Cortex of kidney (tissue), 1 donor: Measurements from ENCODE around the gene GRIK4.
"Not testable (repeated sequence)": the region's sequence is repeated elsewhere in the genome, so short reads cannot be mapped to it uniquely, and the experiment has no call there.

Experiments used
- DNase-seq: peaks from one replicate; lab custom pipeline; 2025; lab: John Stamatoyannopoulos, UW

Gene GRIK4

DNA sequence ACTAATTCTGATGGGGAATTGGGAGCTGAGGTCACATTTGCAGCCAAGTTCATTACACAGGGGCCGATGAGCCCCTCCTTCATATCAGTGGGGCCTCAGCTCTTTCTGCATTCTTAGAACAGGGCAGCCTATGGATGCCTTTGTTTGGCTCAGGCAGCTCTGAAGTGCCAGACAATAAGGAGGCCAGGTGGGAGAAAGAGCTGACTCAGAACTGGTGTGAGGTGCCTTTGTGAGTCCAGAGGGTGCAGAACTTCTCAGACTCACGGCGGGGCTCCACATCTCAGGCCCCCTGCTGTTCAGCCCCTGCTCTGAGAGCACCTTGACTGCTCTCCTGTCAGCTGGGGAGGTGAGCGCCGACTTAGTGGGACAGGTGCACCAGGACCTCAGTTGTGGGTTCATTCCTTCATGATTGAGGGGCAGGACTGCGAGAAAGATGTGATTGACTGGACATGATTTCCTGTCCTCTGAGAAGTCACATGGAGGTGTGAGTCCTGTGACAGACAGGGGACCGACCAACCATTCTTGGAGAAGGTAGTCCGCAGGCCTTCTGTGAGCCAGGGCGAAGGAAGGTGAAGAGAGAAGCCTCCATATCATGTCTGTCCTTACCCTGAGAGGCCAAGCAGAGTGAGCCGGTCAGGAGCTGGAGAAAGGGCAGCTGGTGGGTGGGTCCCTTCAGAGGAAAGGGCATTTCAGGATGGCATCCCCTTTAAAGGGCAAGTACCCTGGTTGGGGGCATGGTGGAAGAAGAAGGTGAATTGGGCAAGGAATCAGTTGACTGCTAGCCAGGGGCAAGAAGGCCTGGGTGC lies 267.3 kb downstream of the GRIK4 start:
- no peak for DNase-seq

DNA sequence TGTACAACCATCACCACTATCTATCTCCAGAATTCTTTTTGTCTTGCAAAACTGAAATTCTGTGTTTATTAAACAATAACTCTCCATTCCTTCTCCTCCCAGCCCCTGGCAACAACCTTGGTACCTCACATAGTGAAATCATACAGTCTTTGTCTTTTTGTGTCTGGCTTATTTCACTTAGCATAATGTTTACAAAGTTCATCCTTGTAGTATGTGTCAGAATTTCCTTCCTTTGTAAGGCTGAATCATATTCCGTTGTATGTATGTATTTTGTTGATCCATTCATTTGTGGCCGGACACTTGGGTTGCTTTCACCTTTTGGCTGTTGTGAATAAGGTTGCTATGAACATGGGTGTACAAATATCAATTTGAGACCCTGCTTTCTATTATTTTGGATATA lies 268.7 kb downstream of the GRIK4 start:
- DNase-seq, result no peak

DNA sequence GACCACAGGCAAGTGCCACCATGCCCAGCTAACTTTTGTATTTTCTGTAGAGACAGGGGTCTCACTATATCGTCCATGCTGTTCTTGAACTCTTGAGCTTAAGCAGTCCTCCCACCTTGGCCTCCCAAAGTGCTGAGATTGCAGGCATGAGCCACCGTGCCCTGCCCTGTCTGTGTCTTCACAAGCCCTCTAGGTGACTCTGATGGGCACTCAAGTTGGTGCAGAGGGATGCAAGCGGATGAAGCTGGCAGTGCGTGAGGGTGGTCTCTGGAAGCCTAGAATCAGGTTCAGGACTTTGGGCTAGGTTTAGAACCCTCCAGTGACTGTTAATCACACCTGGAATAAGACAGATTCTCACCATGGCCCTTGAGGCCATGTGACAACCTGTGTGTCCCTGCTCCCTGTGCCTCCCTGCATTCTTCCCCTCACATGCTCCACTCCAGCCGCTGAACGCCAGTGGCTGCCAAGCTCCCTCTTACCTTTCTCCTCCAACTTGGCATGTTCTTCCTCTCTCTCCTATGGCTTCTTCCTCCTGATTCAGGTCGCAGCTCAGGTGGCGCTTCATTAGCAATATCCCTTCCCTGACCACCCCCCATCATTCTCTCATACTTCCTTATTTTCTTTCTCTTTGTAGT lies 270.1 kb downstream of the GRIK4 start:
- no peak for DNase-seq

DNA sequence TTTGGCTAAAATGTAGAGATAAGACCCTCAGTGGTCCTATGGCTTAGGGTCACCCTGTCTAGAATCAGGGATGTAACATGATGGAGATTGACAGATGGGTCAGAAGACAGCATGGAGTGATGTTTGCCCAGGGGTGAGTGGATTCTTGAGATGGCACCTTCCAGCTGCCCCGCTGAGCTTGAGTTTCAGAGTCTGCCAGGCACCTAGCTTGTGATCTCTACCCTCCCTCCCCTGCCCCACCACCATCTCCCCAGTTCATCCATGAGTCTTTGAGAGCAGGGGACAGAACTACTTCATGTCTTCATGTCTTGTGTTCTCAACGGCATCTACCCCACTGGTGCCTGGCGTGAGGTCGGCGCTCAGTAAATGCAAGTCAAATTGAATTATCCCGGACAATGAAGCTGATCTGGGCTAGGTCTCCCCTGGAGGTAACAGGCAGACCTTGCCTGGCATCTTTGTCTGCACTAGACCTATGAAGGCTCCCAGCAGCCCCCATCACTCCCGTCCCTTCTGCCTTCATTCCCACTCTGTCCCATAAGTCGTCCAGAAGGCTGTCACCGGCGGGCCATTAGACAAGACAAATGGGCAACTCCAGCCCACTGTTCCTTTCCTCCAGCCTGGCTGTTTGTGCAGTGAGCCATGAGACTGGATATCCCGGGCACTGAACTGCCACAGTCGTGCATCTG lies 273.2 kb downstream of the GRIK4 start:
- no peak for DNase-seq

DNA sequence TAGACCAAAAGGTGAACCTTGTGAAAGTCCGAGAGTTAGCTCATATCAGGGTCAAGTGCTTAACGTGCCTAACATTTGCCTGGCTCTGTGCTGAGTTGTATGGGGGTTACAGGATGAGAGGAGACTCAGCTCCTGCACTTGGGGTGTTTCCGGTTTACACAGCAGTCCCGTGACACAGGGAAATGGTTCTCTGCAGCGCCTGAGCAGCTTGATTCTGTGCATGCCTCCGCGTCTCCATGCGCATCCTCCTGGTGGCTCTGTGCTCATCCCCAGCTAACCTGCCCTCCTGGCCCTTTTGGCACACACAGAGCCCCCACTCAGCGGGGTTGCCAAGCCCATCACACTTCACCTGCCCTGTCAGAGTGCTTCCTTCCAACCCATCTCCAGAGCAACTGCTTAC lies 274.0 kb downstream of the GRIK4 start:
- no peak for DNase-seq

DNA sequence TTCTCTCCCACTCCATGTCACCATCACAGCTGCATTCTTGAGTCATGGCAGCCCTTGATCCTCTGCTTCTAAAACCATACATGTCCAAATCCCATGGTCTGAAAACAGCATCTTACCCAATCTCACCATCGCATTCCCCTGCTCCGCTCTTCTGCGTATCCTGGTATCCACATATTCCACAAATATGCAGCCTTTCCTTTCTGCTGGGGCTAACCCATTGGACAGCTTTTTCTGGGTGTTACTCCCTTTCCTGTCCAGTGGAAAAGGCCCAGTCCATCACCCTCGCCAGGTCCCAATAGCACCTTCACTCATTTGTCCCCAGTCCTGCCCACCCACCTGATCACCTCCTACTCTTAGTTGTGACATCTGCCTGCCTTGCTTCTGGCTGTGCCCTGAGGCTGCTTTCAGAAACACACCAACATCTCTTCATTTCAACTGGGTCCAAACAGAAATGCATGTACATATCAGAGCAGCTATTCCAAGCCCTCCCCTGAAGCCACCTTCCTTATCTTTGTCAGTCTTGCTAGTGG lies 274.7 kb downstream of the GRIK4 start:
- no peak for DNase-seq

DNA sequence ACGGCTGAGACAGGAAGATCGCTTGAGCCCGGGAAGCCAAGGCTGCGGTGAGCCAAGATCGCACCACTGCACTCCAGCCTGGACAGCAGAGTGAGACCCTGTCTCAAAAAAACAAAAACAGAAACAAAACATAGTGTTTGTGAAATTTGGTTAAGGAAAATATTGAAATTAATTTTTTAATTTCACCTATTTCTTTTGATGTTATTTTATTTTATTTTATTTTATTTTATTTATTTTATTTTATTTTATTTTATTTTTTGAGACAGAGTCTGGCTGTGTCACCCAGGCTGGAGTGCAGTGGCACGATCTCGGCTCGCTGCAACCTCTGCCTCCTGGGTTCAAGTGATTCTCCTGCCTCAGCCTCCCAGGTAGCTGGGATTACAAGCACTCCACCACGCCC lies 275.7 kb downstream of the GRIK4 start:
- DNase-seq, result not testable (repeated sequence)

DNA sequence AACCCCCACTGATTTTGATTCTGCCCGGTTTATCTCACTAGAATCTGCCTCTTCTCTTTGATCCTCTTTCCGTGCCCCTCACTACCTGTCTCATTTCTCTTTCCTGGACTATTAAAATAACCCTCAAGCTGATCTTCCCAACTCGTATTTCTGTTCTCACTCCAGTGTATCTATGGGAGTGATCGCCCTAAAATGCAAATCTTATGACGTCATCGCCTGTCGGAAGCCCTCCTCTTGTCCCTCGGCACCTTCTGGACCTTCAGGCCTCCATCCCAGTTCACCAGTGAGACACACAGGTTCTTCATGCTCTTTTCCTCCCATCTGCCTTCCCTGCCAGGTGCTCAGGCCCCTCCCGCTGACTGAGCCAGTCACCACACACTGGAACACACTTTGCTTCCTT lies 277.8 kb downstream of the GRIK4 start:
- no peak for DNase-seq

DNA sequence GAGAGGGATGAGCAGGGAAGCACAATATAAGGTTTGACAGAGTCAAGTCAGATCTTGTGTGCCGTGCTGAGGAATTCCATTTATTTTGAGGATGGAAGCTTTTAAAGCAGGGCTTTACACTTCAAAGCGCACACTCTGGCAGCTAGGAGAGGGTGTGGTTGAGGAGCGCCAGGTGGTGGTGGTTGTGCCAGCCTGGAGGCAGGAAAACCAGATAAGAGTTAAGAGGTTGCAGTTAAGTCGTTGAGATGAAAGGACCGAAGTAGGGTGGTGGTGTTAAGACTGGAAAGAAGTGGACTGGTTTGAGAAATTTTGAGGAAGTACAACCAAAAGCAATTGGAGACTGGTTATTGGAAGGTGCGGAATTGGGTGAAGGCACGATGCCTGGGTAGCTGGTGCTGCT lies 280.8 kb downstream of the GRIK4 start:
- DNase-seq, result no peak

DNA sequence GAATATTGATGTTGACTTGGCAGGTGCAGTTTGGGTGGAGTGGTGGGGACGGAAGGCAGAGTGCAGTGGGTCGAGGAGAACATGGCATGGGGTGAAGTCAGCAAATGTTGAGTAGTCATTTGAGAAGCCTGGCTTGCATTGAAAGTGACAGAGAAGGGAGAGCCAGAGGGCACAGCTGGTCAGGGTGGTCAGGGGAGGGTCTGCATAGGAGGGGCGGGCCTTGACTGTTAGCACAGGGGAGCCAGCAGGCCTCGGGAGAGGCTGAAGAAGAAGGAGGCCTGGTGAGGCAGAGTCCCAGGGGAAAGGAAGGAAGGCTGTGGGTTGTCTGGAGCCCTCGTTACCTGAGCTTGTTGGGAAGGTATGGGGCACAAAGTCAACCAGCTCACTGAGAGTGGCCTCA lies 281.6 kb downstream of the GRIK4 start:
- DNase-seq, result no peak

DNA sequence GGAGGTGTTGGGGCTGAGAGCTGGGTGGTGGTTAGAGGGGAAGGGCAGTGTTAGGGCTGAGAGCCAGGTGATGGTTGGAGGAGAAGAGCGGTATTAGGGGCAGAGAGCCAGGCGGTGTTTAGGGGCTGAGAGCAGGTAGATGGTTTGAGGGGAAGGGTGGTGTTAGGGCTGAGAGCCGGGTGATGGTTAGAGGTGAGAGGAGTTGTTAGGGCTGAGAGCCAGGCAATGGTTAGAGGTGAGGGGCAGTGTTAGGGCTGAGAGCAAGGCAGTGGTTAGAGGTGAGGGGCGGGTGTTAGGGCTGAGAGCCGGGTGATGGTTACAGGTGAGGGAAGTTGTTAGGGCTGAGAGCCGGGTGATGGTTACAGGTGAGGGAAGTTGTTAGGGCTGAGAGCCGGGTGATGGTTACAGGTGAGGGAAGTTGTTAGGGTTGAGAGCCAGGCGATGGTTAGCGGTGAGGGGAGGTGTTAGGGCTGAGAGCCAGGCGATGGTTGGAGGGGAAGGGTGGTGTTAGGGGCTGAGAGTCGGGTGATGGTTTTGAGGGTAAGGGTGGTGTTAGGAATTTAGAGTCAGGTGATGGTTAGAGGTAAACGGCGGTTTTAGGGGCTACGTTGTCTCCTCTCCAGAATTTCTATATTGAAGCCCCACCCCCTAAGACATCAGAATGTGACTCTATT lies 282.4 kb downstream of the GRIK4 start:
- no peak for DNase-seq

DNA sequence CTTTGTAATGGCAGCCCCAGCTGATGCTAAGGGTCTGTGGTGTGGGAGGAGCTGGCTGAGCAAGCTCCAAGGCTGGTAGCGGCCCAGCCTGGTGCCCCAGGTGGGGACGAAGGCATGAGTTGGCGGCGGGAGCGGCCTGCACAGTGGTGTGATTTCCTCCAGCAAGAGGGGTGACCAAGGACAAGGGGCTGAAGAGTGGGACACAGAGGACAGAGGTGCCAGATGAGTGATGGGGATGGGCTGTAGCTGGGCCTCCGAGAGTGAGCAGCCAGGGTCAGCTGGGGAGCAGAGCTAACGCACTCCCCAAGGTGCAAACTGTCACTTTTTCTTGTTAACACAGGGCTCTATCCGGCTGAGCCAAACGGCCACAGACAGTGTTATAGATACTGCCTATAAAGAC lies 283.2 kb downstream of the GRIK4 start:
- no peak for DNase-seq

DNA sequence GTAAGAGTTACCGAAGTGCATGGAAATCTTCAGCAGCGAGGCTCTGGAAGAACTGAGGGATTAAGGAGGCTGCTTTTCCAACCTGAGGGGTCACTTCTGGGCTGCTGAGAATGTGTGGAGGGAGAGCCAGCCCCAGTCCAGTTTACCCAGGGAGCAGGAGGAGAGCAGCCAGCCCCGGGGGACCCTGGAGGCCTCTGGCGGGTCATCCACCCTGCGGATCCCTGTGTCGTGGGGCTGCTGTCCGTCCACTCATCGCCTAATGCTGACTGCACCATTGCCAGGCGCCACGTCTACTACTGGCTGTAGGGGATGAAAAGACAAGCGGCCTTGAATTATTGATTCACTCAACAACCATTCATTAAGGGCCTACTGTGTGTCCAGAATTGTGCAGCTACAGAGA lies 283.6 kb downstream of the GRIK4 start:
- DNase-seq, result no peak

DNA sequence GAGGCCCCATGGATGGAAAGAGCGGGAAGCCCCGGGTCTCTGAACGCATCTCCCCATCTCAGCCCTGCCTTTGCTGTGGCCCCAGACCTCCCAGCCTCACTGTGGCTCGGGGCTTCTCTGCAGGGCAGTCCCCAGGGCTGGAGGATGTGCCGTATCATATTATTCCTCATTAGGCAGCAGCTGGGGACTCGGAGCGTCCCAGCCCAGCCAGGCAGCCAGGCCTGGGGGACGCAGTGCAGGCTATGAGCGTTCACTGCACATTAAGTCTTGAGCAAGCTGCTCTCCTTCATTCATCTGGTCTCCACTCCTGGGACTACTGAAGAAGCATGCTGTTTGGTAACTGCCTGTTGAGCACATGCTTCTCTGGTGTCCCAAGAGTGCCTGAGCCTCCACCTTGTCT lies 285.6 kb downstream of the GRIK4 start:
- DNase-seq, result no peak

DNA sequence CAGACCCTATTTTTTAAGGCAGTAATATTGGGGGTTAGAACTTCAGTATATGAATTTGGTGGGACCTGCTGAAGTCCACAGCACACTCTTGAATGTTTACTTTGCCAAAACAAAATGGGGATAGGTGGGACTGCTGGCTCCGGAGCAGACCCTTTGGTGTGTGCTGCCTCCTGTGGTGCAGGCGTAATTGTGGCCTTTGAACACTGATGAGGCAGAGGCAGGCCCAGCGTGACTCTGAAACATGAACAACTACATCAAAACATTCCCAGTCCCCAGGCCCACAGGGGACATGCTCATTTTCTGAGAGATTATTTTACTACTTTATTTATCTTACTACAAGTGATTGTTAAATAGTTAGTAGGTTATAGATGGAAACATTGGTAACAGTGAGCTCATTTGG lies 287.3 kb downstream of the GRIK4 start:
- no peak for DNase-seq

DNA sequence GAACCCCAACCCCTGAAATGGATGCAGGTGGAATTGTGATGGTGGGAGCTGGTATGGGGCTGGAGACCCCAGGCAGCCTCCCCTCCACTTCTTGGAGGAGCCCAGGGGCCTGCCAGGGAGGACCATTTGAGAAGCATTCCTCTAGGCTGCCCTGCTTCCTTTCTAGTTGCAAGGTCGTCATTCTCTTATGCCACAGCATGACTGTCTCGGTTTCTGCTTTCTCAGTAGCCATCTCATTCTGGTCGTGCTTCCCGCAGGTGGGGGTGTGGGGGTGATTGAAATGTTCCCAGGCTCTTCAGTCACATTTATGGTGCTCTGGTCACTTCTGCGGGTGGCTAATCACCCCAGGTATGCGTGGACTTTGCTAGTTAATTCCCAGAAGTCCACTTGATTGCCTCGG lies 288.7 kb downstream of the GRIK4 start:
- no peak for DNase-seq

DNA sequence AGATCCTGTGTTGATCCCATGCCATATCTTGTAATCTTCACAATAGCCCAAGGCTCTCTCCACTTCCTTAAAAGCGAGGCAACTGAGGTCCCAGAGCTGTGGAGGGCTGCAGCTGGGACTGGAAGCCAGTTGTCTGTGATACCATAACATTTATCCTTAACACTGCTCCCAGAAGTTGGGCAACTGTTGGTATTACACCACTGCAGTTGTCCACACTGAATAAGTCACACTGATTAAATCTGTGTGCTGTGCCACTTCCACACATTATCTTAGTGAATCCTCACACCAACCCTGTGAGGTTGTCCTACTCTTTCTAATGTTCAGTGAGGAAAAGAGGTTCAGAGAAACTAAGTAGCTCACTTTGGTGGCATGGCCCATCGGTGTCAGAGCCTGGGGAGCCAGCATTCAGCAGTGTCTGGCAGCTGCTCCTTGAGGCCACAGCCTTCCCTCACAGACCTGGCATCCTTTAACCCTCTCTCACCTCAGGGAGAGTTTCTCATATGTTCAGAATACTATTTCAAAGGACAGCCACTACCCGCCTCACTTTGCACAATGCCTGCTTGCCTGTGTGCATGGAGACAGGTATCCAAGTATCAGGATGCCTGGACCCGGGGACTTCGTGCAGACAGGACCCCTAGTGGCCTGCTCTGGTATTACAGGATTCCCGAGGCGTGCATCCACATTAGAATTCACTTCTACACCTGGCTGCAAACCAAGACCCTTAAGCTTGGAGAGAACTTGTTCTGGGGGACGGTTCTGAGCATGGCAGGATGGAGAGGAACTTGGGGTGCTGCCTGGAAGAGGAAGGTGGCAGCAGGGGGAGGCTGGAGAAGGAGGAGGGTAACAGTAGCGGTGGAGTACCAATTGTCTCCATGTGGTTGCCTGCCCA lies 290.5 kb downstream of the GRIK4 start:
- DNase-seq, result no peak

DNA sequence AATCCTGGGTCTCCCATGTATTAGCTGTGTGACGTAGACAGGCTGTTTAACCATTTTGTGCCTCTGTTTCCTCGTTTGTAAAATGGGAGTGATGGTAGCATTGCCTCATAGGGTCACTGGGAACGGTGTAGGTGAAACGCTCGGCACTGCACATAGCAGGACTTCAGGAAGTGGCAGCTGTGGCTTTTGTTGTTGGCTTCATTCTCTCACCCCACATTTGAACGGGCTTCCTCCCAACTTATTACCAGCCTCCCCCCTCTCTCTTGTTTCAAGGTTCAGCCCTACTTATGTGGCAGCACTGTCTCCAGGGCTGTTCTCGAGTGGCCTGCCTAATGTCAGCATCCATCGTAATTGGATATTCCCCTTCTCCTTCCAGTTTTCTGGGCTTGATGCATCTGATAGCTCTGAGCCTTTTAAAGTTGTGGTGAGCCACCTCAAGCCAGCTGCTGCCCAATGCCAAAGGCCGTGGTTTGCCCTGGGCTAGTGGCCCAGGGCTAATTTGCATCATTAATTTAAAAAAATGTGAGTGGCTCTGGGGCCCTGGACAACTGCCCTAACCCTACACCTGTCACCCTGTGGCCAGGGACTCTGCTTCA lies 294.5 kb downstream of the GRIK4 start:
- DNase-seq, result no peak

DNA sequence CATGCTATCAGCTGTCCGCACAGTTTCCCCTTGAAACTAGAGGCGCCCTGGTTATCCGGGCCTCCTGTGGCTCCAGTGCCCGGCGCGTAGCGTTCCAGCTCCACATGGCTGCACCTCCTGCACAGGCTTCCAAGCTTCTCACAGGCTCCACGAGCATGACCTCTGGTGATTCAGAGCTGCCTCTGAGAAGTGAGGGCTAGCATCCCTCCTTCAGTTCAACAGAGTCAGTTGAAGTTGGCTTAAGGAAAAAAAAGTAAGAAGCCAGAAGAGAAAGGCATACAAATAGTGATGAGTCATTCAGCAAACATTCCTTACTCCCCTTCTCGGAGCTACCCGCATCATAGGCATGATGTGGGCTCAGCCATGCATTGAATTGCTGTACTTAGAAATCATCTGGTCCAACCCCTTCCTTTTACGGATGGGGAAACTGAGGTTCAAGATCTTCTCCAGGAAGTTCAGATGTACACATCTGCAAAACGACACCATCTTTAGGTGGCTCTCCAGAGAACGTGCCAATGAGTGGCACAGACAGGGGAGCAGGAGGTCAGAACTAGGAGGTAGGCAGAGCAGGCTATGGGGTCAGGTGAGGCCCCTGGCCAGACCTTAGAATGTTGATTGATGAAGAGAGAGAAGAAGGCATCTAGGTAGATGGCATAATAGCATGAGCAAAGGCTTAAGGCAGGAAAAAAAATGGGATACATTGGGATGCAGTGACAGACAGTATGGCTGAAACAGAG lies 296.0 kb downstream of the GRIK4 start:
- no peak for DNase-seq

DNA sequence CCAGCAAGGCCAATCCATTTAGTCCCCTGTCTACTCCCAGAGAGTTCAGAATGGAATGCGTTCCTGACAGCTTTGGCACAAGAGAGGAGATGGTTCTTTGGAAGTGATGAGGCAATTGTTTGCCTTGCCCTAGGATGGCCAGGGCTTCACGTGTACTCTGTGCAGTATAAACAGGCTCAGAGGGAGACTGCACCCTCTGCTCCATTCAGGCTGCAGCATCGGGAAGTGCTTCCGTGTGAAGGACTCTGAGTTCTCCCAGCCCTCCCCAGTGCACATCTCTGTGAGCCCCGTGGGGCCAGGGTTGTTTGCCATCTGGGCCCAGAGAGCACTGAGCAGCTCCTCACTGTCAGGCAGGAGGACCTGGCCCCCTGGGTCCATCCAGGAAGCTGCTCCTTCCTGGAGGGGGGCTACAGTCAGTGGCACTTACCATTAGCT lies 297.1 kb downstream of the GRIK4 start:
- no peak for DNase-seq
